ENCODE data around the gene GALNT2.

- no peak for TF ChIP-seq CTCF (IDR thresholded peaks at IDR 0.05; ENCODE audit: insufficient read depth, low read length, poor library complexity, severe bottlenecking)
- TF ChIP-seq EZH2phosphoT487 (conservative IDR thresholded peaks at IDR 0.05; ENCODE audit: low read length): no peak
These were observed 215.1 kb downstream of the GALNT2 start for GRCh38 chr1:230282157-230282556.
